Ovary (tissue), 9 donors: ENCODE data around the gene RNF126. TPM values are rescaled to one million over a fixed set of nuclear protein-coding genes. Genes with fewer than 3 reads are reported as not detected.
A peak's percentile ranks its signal among the peaks of the same experiment; 100 is the strongest.

Source experiments
- DNase-seq, 5 donors: peaks; one replicate each; pipeline ENCODE4 v3.0.0-alpha.2; 2019 to 2020
- H3K27ac ChIP-seq, 2 donors: fragments of 200-600 bp; one replicate each; pipeline versions ENCODE4 v1.5.1 to v1.8.0; 2019 to 2022
- H3K27me3 ChIP-seq: fragments of 200-600 bp; one replicate; pipeline ENCODE4 v1.8.0; 2022
- H3K36me3 ChIP-seq: fragments of 200-600 bp; sonication (generic); one replicate; pipeline ENCODE4 v1.5.1; 2019
- H3K4me1 ChIP-seq: one replicate; pipeline ENCODE4 v1.8.1; 2013; ENCODE audit warnings: mild to moderate bottlenecking, moderate library complexity; ENCODE audit not compliant: insufficient read depth
- H3K4me3 ChIP-seq: fragments of 200-600 bp; sonication (generic); one replicate; pipeline ENCODE4 v1.5.1; 2017
- H3K9me3 ChIP-seq, 2 donors: fragments of 200-600 bp in 1 of 2; sonication (generic) in 1 of 2; one replicate each; pipeline versions ENCODE4 v1.5.1 to v1.8.1; 2013 to 2019; ENCODE audit warnings: mild to moderate bottlenecking in 1 of 2, moderate library complexity in 1 of 2
- CTCF ChIP-seq, 3 donors: fragments of 450-650 bp in 2 of 3; fragments of 200-600 bp in 1 of 3; IDR thresholded peaks; one replicate each; pipeline versions ENCODE4 v1.5.1 to v1.8.0; 2016 to 2022; ENCODE audit warnings: antibody characterized with exemption in 3 of 3, mild to moderate bottlenecking in 1 of 3
- EP300 ChIP-seq: sonication (generic); formaldehyde crosslinking; IDR thresholded peaks from one replicate; pipeline ENCODE4 v1.6.1; 2017; ENCODE audit warnings: antibody characterized with exemption
- POLR2A ChIP-seq: fragments of 450-650 bp; IDR thresholded peaks from one replicate; pipeline ENCODE4 v1.6.1; 2017; ENCODE audit warnings: antibody characterized with exemption, mild to moderate bottlenecking, moderate library complexity
- WGBS, 3 donors: extraction: QIAGEN DNeasy Blood & Tissue Kit in 1 of 3; methylation state at CpG; one replicate each; pipeline versions ENCODE4 v1.1.5 to v1.1.7; 2013 to 2017; 5-methylcytosine and 5-hydroxymethylcytosine counted together
- intact Hi-C, 4 donors: fragments of 100-400 bp; cut with DNase I; formaldehyde crosslinking; loops; one replicate each; pipeline versions ENCODE4 v1.11.0 to v1.15.1; 2022 to 2023
- polyA plus RNA-seq, 2 donors: library from polyadenylated mRNA; stranded (reverse); fragments of 200-250 nt in 1 of 2; fragments of 350-450 nt in 1 of 2; fragmentation: Illumina TruSeq in 1 of 2; extraction: RNeasy Lipid Tissue Mini Kit (QIAGEN cat#74804) in 1 of 2; gene quantifications; one replicate each; pipeline ENCODE4 v1.2.3, GENCODE V29; 2013 to 2014
- total RNA-seq, 7 donors: library from RNA; depleted of rRNA in 2 of 7; stranded (reverse); fragments of >200 nt in 2 of 7; fragmentation: NEBNext Ultra II Directional in 3 of 7; extraction: Animal tissue kit (Norgen Biotek cat#: 25700) in 3 of 7; gene quantifications; one replicate each; pipeline versions ENCODE4 v1.1.0 to v1.2.4, GENCODE V29; 2016 to 2023
- donor health status: DM: no; HTN: no; CAD: no; lungs with moderate emphysema.
- donor health status: DM: no; HTN: no; CAD: no.
- donor health status: Bipolar disorder and iron deficiency.
- donor health status: DM: yes; HTN: yes; CAD: no.
- donor health status: DM: no; HTN: no; CAD: no.
- donor health status: DM: yes; HTN: yes; CAD: no.

Gene RNF126
- total and polyA plus RNA-seq, 9 donors, result 1.5 to 52.2 (median 32.2) TPM

- TF ChIP-seq EP300, result no peak
- no peak for TF ChIP-seq CTCF (IDR thresholded peaks at IDR 0.05)
- TF ChIP-seq POLR2A, result no peak
- no peak for DNase-seq
- Histone ChIP-seq H3K9me3 (no peaks in the 10 kb centered on the region), H3K4me1 (peaks cover 12% of the 10 kb centered on the region), H3K27me3 (no peaks in the 10 kb centered on the region), H3K36me3 (no peaks in the 10 kb centered on the region), H3K4me3 (no peak overlapping the region), H3K27ac (peak overlapping the region in 1 of 2 donors; percentile 43)
- intact Hi-C loops, result no loop called here
- 88 to 93% (median 88%) methylated on average over 31 of the region's 31 CpGs for WGBS, 3 donors
Measured at GRCh38 chr19:640606-641189, 22.3 kb downstream of the RNF126 start.

- TF ChIP-seq POLR2A (no peak), EP300 (no peak), CTCF (IDR thresholded peaks at IDR 0.05) (no peak)
- Histone ChIP-seq H3K4me1 (peaks cover 12% of the 10 kb centered on the region), H3K27ac (peak overlapping the region in 1 of 2 donors; percentile 43), H3K4me3 (peak overlapping the region; percentile 41), H3K9me3 (no peaks in the 10 kb centered on the region), H3K27me3 (no peaks in the 10 kb centered on the region), H3K36me3 (no peaks in the 10 kb centered on the region)
- 35 to 47% (median 40%) methylated on average over 23 to 25 of the region's 25 CpGs for WGBS, 3 donors
- DNase-seq, result peak in 1 of 5 donors; percentile 56
- intact Hi-C loops, result no loop called here
Measured at GRCh38 chr19:640161-640558, 22.9 kb downstream of the RNF126 start.

GRCh38 chr19:639253-640160, 23.5 kb downstream of the RNF126 start, which contains the start of gene FGF22:
Gene FGF22, plus strand, starts transcription at chr19:639879. Its CDS starts 47 bp downstream, at chr19:639926.
- H3K27me3 ChIP-seq, result no peaks in the 10 kb centered on the region
- H3K4me3 ChIP-seq, result peak within 1 kb of the TSS; percentile 41
- DNase-seq, result peak; percentile 91 to 96 (median 95)
- no peaks in the 10 kb centered on the region for H3K36me3 ChIP-seq
- 3 to 4% (median 4%) methylated on average over 93 to 109 of the region's 109 CpGs for WGBS, 3 donors
- peaks cover 12% of the 10 kb centered on the region for H3K4me1 ChIP-seq
- TF ChIP-seq CTCF (IDR thresholded peaks at IDR 0.05) (peak in 1 of 3 donors; percentile 20), EP300 (no peak)
- peak within 1 kb of the TSS in 1 of 2 donors; percentile 50 for H3K27ac ChIP-seq
- intact Hi-C loops, result no loop called here
- H3K9me3 ChIP-seq, result no peaks in the 10 kb centered on the region

GRCh38 chr19:638906-639252, 24.1 kb downstream of the RNF126 start:
- 39 to 61% (median 50%) methylated on average over 16 to 17 of the region's 17 CpGs for WGBS, 3 donors
- peaks cover 18% of the 10 kb centered on the region for H3K4me1 ChIP-seq
- peak in 3 of 5 donors; percentile 49 to 59 (median 57) for DNase-seq
- peak overlapping the region; percentile 41 for H3K4me3 ChIP-seq
- intact Hi-C loops, result no loop called here
- H3K27ac ChIP-seq, result peak overlapping the region in 1 of 2 donors; percentile 50
- H3K9me3 ChIP-seq, result no peaks in the 10 kb centered on the region
- no peaks in the 10 kb centered on the region for H3K27me3 ChIP-seq
- H3K36me3 ChIP-seq, result no peaks in the 10 kb centered on the region
- TF ChIP-seq CTCF (IDR thresholded peaks at IDR 0.05), result no peak
- TF ChIP-seq EP300, result no peak
- no peak for TF ChIP-seq POLR2A
